Measurements from ENCODE around the gene COL27A1.

DNA sequence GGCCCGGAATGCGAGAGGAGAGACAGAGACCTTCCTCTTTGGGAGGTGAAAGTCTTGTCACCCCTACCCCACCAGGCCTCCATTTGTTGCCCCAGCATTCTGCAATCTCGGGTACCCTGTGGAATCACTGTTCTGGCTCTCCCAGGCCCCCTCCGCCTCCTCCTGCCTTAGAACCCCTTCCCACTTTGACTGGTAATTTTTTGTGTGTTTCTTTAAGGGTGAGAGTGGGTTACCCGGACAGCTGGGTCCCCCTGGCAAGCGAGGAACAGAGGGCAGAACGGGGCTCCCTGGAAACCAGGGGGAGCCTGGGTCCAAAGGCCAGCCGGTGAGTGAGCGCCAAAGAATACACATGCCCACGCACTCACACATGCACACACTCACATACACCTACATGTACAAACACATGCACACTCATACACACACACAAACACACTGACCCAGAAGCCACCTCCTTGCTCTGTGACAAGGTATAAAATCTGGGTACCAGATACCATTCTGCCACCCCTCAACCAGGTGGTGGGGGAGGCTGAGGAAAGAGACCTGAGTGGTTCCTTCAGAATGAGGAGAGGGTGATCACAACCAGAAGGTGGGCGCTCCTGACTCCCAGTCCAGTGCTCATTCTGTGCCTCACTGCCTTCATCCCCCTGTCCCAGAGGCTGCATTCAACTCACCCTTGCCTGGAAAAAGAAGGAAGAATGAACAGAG is 136.7 kb downstream of the COL27A1 start:
- TF ChIP-seq, protein P1, sequence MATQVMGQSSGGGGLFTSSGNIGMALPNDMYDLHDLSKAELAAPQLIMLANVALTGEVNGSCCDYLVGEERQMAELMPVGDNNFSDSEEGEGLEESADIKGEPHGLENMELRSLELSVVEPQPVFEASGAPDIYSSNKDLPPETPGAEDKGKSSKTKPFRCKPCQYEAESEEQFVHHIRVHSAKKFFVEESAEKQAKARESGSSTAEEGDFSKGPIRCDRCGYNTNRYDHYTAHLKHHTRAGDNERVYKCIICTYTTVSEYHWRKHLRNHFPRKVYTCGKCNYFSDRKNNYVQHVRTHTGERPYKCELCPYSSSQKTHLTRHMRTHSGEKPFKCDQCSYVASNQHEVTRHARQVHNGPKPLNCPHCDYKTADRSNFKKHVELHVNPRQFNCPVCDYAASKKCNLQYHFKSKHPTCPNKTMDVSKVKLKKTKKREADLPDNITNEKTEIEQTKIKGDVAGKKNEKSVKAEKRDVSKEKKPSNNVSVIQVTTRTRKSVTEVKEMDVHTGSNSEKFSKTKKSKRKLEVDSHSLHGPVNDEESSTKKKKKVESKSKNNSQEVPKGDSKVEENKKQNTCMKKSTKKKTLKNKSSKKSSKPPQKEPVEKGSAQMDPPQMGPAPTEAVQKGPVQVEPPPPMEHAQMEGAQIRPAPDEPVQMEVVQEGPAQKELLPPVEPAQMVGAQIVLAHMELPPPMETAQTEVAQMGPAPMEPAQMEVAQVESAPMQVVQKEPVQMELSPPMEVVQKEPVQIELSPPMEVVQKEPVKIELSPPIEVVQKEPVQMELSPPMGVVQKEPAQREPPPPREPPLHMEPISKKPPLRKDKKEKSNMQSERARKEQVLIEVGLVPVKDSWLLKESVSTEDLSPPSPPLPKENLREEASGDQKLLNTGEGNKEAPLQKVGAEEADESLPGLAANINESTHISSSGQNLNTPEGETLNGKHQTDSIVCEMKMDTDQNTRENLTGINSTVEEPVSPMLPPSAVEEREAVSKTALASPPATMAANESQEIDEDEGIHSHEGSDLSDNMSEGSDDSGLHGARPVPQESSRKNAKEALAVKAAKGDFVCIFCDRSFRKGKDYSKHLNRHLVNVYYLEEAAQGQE (IDR thresholded peaks at IDR 0.05; ENCODE audit: low read depth, low read length): no peak
- TF ChIP-seq RFX5 (IDR thresholded peaks at IDR 0.05; ENCODE audit: low read length): no peak
- TF ChIP-seq, protein P2, sequence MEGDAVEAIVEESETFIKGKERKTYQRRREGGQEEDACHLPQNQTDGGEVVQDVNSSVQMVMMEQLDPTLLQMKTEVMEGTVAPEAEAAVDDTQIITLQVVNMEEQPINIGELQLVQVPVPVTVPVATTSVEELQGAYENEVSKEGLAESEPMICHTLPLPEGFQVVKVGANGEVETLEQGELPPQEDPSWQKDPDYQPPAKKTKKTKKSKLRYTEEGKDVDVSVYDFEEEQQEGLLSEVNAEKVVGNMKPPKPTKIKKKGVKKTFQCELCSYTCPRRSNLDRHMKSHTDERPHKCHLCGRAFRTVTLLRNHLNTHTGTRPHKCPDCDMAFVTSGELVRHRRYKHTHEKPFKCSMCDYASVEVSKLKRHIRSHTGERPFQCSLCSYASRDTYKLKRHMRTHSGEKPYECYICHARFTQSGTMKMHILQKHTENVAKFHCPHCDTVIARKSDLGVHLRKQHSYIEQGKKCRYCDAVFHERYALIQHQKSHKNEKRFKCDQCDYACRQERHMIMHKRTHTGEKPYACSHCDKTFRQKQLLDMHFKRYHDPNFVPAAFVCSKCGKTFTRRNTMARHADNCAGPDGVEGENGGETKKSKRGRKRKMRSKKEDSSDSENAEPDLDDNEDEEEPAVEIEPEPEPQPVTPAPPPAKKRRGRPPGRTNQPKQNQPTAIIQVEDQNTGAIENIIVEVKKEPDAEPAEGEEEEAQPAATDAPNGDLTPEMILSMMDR (IDR thresholded peaks at IDR 0.05): no peak
- no peak for TF ChIP-seq SIN3A (IDR thresholded peaks at IDR 0.05; ENCODE audit: borderline replicate concordance, low read depth, low read length)
- no peak for TF ChIP-seq MXI1 (IDR thresholded peaks at IDR 0.05; ENCODE audit: low read depth, low read length)
- no peak for TF ChIP-seq EZH2phosphoT487 (IDR thresholded peaks at IDR 0.05; ENCODE audit: borderline replicate concordance, low read depth)
- no peak for TF ChIP-seq TAF1 (IDR thresholded peaks at IDR 0.05; ENCODE audit: borderline replicate concordance, low read depth, low read length)
- no peak for TF ChIP-seq JUND (IDR thresholded peaks at IDR 0.05)
- TF ChIP-seq EP300 (IDR thresholded peaks at IDR 0.05; ENCODE audit: borderline replicate concordance in 1 of 2, low read depth in 1 of 2, low read length in 1 of 2): no peak
- TF ChIP-seq POLR2AphosphoS5 (IDR thresholded peaks at IDR 0.05; ENCODE audit: low read depth, low read length): no peak
- TF ChIP-seq, protein P3, sequence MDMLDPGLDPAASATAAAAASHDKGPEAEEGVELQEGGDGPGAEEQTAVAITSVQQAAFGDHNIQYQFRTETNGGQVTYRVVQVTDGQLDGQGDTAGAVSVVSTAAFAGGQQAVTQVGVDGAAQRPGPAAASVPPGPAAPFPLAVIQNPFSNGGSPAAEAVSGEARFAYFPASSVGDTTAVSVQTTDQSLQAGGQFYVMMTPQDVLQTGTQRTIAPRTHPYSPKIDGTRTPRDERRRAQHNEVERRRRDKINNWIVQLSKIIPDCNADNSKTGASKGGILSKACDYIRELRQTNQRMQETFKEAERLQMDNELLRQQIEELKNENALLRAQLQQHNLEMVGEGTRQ (IDR thresholded peaks at IDR 0.05; ENCODE audit: borderline replicate concordance, low read depth, low read length): no peak
- no peak for TF ChIP-seq IRF3 (IDR thresholded peaks at IDR 0.05; ENCODE audit: low read depth, low read length)
- no peak for TF ChIP-seq TEAD4 (IDR thresholded peaks at IDR 0.05; ENCODE audit: borderline replicate concordance, insufficient read depth)
- no peak for TF ChIP-seq SMC3 (IDR thresholded peaks at IDR 0.05; ENCODE audit: low read depth, low read length)
